Activated naive CD8-positive, alpha-beta T cell treated with anti-CD3 and anti-CD28 coated beads, Interleukin-2, amount 10 ng/mL, durations not matched to agents 7 days and 5 days (primary cell): ENCODE data around the gene ELP5. TPM values are rescaled to one million over a fixed set of nuclear protein-coding genes. Genes with fewer than 3 reads are reported as not detected.

Source experiments
- ATAC-seq: fragments of 150-1000 bp; cut with Tn5 transposase; one replicate; pipeline ENCODE4 v1.10.0; 2021; ENCODE audit warnings: low read depth, moderate library complexity
- POLR2A ChIA-PET: fragments of 350-600 bp; sonication (Branson Sonifier 250); formaldehyde crosslinking; loops from one replicate; lab custom pipeline; 2021; ENCODE audit warnings: antibody characterized with exemption; lab: Charles Lee
- DNase-seq: peaks from one replicate; pipeline ENCODE4 v3.0.0; 2021
- H3K27ac Mint-ChIP-seq: one replicate; pipeline ENCODE4 v1.8.0; 2022; ENCODE audit warnings: mild to moderate bottlenecking, mixed read lengths
- H3K27me3 Mint-ChIP-seq: one replicate; pipeline ENCODE4 v1.8.0; 2022; ENCODE audit warnings: mild to moderate bottlenecking, moderate library complexity, mixed read lengths
- H3K36me3 Mint-ChIP-seq: one replicate; pipeline ENCODE4 v1.8.0; 2021; ENCODE audit warnings: mild to moderate bottlenecking, mixed read lengths
- H3K4me1 Mint-ChIP-seq: one replicate; pipeline ENCODE4 v1.8.0; 2021; ENCODE audit warnings: mixed read lengths
- H3K4me3 Mint-ChIP-seq: one replicate; pipeline ENCODE4 v1.8.0; 2022; ENCODE audit warnings: mild to moderate bottlenecking, moderate library complexity, mixed read lengths
- H3K9me3 Mint-ChIP-seq: one replicate; pipeline ENCODE4 v1.8.0; 2021; ENCODE audit warnings: mixed read lengths
- total RNA-seq, 2 experiments: library from RNA; stranded (reverse); gene quantifications; one replicate each; pipeline ENCODE4 v1.2.3, GENCODE V29; 2021

ELP5 gene
- total RNA-seq, 2 experiments from 2014 or later: 49.5 to 52.0 TPM

- H3K4me3 Mint-ChIP-seq: no peak overlapping the region
- H3K36me3 Mint-ChIP-seq: peaks cover 10% of the 10 kb centered on the region
- H3K9me3 Mint-ChIP-seq: no peaks in the 10 kb centered on the region
- no peak overlapping the region for H3K27ac Mint-ChIP-seq
- H3K27me3 Mint-ChIP-seq: no peaks in the 10 kb centered on the region
- DNase-seq (no peak), ATAC-seq (no peak)
- peaks cover 30% of the 10 kb centered on the region for H3K4me1 Mint-ChIP-seq
- POLR2A ChIA-PET: interaction anchor here (0.6 to 0.7 kb wide), 2 partner anchors 14 to 97 kb away, joined by 4 read pairs; no protein-coding TSS in a partner anchor
These were observed 2.5 kb downstream of the ELP5 start for GRCh38 chr17:7254511-7254910.

- Mint-ChIP-seq H3K4me3 (no peak overlapping the region), H3K27ac (no peak overlapping the region), H3K36me3 (peaks cover 10% of the 10 kb centered on the region), H3K4me1 (peaks cover 23% of the 10 kb centered on the region), H3K27me3 (peaks cover 2% of the 10 kb centered on the region), H3K9me3 (no peaks in the 10 kb centered on the region)
- POLR2A ChIA-PET: interaction anchor here (0.5 to 2.0 kb wide), 3 partner anchors 19 to 228 kb away, joined by 4 to 6 read pairs (median 4); partner anchors contain the start of gene PHF23
- DNase-seq: no peak
- no peak for ATAC-seq
These were observed 4.9 kb downstream of the ELP5 start for GRCh38 chr17:7256766-7257456.

- no peak for ATAC-seq
- Mint-ChIP-seq H3K27me3 (peaks cover 18% of the 10 kb centered on the region), H3K9me3 (no peaks in the 10 kb centered on the region), H3K36me3 (peaks cover 7% of the 10 kb centered on the region), H3K4me3 (no peak overlapping the region), H3K4me1 (peaks cover 21% of the 10 kb centered on the region), H3K27ac (no peak overlapping the region)
- DNase-seq: no peak
- POLR2A ChIA-PET: interaction anchor here (0.6 to 1.3 kb wide), 4 partner anchors 16 to 151 kb away, joined by 3 to 5 read pairs (median 4); partner anchors contain the start of genes GABARAP and PHF23
These were observed 6.9 kb downstream of the ELP5 start for GRCh38 chr17:7258731-7259554.

- POLR2A ChIA-PET: interaction anchor here (0.6 to 1.3 kb wide), 5 partner anchors 16 to 150 kb away, joined by 3 to 5 read pairs (median 4); partner anchors contain the start of genes DVL2, GABARAP and PHF23
- H3K9me3 Mint-ChIP-seq: no peaks in the 10 kb centered on the region
- no peak overlapping the region for H3K4me3 Mint-ChIP-seq
- ATAC-seq (no peak), DNase-seq (no peak)
- H3K36me3 Mint-ChIP-seq: peaks cover 5% of the 10 kb centered on the region
- H3K27ac Mint-ChIP-seq: no peak overlapping the region
- peaks cover 20% of the 10 kb centered on the region for H3K4me1 Mint-ChIP-seq
- H3K27me3 Mint-ChIP-seq: peaks cover 23% of the 10 kb centered on the region
These were observed 7.5 kb downstream of the ELP5 start for GRCh38 chr17:7259555-7259889.

- no peak overlapping the region for H3K27ac Mint-ChIP-seq
- no peaks in the 10 kb centered on the region for H3K36me3 Mint-ChIP-seq
- H3K4me3 Mint-ChIP-seq: peak overlapping the region; percentile 35
- H3K9me3 Mint-ChIP-seq: no peaks in the 10 kb centered on the region
- H3K27me3 Mint-ChIP-seq: peaks cover 25% of the 10 kb centered on the region
- peaks cover 20% of the 10 kb centered on the region for H3K4me1 Mint-ChIP-seq
- no peak for DNase-seq
- POLR2A ChIA-PET: interaction anchor here (0.8 to 1.3 kb wide), 4 partner anchors 17 to 25 kb away, joined by 3 to 5 read pairs (median 4); partner anchors contain the start of genes DVL2, GABARAP and PHF23
- no peak for ATAC-seq
These were observed 8.1 kb downstream of the ELP5 start for GRCh38 chr17:7260151-7260550.

- DNase-seq (no peak), ATAC-seq (peak; percentile 58)
- POLR2A ChIA-PET: interaction anchor here (0.7 to 1.1 kb wide), 2 partner anchors 10 to 40 kb away, joined by 3 to 5 read pairs; partner anchors contain the start of gene CTDNEP1
- no peaks in the 10 kb centered on the region for H3K36me3 Mint-ChIP-seq
- peaks cover 20% of the 10 kb centered on the region for H3K4me1 Mint-ChIP-seq
- peak overlapping the region; percentile 63 for H3K4me3 Mint-ChIP-seq
- no peak overlapping the region for H3K27ac Mint-ChIP-seq
- H3K27me3 Mint-ChIP-seq: peaks cover 25% of the 10 kb centered on the region
- H3K9me3 Mint-ChIP-seq: no peaks in the 10 kb centered on the region
These were observed 8.8 kb downstream of the ELP5 start for GRCh38 chr17:7260651-7261378.

- peaks cover 26% of the 10 kb centered on the region for H3K27me3 Mint-ChIP-seq
- POLR2A ChIA-PET: interaction anchor here (0.7 to 1.1 kb wide), 2 partner anchors 10 to 41 kb away, joined by 3 to 5 read pairs; partner anchors contain the start of gene CTDNEP1
- H3K27ac Mint-ChIP-seq: peak overlapping the region; percentile 51
- H3K36me3 Mint-ChIP-seq: no peaks in the 10 kb centered on the region
- H3K4me3 Mint-ChIP-seq: peak overlapping the region; percentile 70
- no peaks in the 10 kb centered on the region for H3K9me3 Mint-ChIP-seq
- DNase-seq (peak; percentile 64), ATAC-seq (peak; percentile 38)
- peaks cover 20% of the 10 kb centered on the region for H3K4me1 Mint-ChIP-seq
These were observed 9.6 kb downstream of the ELP5 start for GRCh38 chr17:7261379-7262191.

- peak within 1 kb of the TSS; percentile 53 for H3K27ac Mint-ChIP-seq
- H3K27me3 Mint-ChIP-seq: peaks cover 28% of the 10 kb centered on the region
- H3K36me3 Mint-ChIP-seq: no peaks in the 10 kb centered on the region
- peaks cover 22% of the 10 kb centered on the region for H3K4me1 Mint-ChIP-seq
- H3K4me3 Mint-ChIP-seq: peak within 1 kb of the TSS; percentile 77
- ATAC-seq (no peak), DNase-seq (peak; percentile 39)
- H3K9me3 Mint-ChIP-seq: no peaks in the 10 kb centered on the region
- POLR2A ChIA-PET: interaction anchor here (1.1 kb wide), 1 partner anchor 11 kb away, joined by 5 read pairs; the partner anchor contains the start of gene CTDNEP1
These were observed 10.3 kb downstream of the ELP5 start, which contains the start of gene CLDN7 for GRCh38 chr17:7262192-7262934. Gene CLDN7, minus strand, starts transcription at chr17:7262478. Its CDS starts 435 bp downstream, at chr17:7262043.

GRCh38 chr17:7262935-7263800 is 11.2 kb downstream of the ELP5 start:
- Mint-ChIP-seq H3K4me3 (peak overlapping the region; percentile 77), H3K36me3 (no peaks in the 10 kb centered on the region), H3K9me3 (no peaks in the 10 kb centered on the region), H3K27ac (peak overlapping the region; percentile 53), H3K27me3 (peaks cover 33% of the 10 kb centered on the region), H3K4me1 (peaks cover 22% of the 10 kb centered on the region)
- DNase-seq: peak; percentile 41
- peak; percentile 16 for ATAC-seq
- POLR2A ChIA-PET: no interaction called here

- ATAC-seq: no peak
- peaks cover 22% of the 10 kb centered on the region for H3K4me1 Mint-ChIP-seq
- no peaks in the 10 kb centered on the region for H3K9me3 Mint-ChIP-seq
- DNase-seq: no peak
- no peaks in the 10 kb centered on the region for H3K36me3 Mint-ChIP-seq
- POLR2A ChIA-PET: no interaction called here
- peak overlapping the region; percentile 77 for H3K4me3 Mint-ChIP-seq
- peak overlapping the region; percentile 60 for H3K27ac Mint-ChIP-seq
- H3K27me3 Mint-ChIP-seq: peaks cover 33% of the 10 kb centered on the region
These were observed 11.7 kb downstream of the ELP5 start for GRCh38 chr17:7263801-7264078.

GRCh38 chr17:7266784-7267183 is 14.8 kb downstream of the ELP5 start:
- Mint-ChIP-seq H3K4me1 (peaks cover 18% of the 10 kb centered on the region), H3K36me3 (no peaks in the 10 kb centered on the region), H3K27me3 (peaks cover 33% of the 10 kb centered on the region), H3K4me3 (no peak overlapping the region), H3K9me3 (no peaks in the 10 kb centered on the region), H3K27ac (no peak overlapping the region)
- no peak for DNase-seq
- ATAC-seq: no peak
- POLR2A ChIA-PET: interaction anchor here (1.3 kb wide), 1 partner anchor 128 kb away, joined by 3 read pairs; the partner anchor contains the start of gene PLSCR3
